NCI-H1417 treated with DMSO at 0.1 percent for 48 hours (cell line): Measurements from ENCODE around the gene BAZ1A.

Experiments
- DNase-seq: peaks from one replicate; lab custom pipeline; 2025; lab: John Stamatoyannopoulos, UW

BAZ1A gene, protein sequence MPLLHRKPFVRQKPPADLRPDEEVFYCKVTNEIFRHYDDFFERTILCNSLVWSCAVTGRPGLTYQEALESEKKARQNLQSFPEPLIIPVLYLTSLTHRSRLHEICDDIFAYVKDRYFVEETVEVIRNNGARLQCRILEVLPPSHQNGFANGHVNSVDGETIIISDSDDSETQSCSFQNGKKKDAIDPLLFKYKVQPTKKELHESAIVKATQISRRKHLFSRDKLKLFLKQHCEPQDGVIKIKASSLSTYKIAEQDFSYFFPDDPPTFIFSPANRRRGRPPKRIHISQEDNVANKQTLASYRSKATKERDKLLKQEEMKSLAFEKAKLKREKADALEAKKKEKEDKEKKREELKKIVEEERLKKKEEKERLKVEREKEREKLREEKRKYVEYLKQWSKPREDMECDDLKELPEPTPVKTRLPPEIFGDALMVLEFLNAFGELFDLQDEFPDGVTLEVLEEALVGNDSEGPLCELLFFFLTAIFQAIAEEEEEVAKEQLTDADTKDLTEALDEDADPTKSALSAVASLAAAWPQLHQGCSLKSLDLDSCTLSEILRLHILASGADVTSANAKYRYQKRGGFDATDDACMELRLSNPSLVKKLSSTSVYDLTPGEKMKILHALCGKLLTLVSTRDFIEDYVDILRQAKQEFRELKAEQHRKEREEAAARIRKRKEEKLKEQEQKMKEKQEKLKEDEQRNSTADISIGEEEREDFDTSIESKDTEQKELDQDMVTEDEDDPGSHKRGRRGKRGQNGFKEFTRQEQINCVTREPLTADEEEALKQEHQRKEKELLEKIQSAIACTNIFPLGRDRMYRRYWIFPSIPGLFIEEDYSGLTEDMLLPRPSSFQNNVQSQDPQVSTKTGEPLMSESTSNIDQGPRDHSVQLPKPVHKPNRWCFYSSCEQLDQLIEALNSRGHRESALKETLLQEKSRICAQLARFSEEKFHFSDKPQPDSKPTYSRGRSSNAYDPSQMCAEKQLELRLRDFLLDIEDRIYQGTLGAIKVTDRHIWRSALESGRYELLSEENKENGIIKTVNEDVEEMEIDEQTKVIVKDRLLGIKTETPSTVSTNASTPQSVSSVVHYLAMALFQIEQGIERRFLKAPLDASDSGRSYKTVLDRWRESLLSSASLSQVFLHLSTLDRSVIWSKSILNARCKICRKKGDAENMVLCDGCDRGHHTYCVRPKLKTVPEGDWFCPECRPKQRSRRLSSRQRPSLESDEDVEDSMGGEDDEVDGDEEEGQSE (N-terminal part only)

DNA sequence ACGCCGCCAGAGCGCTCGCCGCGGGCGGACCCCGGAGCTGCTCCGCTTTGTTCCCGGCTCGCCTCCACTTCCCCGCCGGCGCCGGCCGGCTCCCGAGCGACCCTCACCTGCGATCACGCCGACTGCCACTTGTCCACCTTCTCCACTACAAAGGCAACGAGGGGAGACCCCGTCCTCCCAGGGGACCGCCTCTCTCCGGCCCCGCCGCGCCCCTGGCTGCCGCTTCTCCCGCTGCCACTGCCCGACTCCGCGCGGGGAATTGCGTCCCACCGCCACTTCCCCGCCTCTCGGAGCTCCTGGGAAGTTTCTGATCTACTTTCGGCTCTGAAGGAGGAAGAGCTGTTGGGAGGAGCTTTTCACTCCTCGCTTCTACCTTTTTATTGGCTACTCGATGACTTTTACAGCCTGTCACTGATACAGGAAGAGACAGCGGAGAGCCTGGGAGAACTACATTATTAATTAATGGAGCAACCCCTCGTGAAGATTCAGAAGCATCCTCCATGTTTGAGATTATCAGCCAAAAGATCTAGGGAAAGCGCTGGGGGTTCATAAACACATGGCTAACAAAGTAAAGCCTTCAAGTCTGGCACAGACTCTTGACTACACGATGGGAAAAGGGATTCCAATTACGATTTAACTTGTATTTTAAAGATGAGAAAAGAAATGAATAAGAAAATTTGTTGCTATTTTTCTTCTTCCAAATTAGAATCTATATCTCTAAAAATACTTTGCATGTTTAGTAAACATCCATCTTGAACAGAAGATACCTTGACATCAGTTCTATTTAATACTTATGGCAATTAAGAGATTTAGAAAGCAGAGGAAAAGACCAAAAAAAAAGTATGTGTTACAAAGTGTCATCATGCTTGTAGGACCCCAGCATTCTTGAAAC is at the start of gene BAZ1A:
Gene BAZ1A, minus strand, starts transcription at position 330 of the 892 bp plus-strand sequence. CDS start 756 bp downstream, outside the sequence.
- DNase-seq = peak; percentile 81

DNA sequence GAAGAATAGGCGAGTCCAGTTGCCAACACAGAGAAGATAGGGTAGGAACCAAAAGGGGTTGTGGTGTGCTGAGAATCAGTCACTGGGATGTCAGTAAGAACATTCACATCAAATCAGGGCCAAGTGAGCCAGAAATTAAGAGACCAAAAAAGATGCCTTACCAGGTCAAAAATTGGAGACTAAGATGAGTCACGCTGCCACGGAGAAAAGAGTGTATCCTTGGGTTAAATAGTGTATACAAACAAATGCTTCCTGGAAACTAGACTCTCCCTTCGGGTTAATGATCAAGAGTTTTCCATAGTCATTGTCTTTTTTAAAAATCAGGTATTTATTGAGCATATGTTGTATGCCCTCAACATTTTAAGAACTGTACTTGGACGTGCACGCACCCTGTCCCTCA is 45.2 kb upstream of the BAZ1A start:
- no peak for DNase-seq

DNA sequence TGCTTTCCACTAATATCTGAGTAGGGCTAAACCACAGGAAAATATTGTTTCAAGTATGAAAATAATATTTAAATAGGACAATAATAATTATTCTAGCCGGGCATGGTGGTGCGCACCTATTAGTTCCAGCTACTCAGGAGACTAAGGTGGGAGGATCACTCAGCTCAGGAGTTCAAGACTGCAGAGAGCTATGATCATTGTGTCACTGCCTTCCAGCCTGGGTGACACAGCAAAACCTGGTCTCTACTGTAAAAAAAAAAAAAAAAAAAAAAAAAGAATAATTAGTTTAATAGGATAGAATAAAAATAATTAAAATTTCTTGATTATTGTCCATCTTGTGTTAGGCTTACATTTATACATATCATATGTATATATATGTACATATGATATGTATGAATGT is 38.5 kb upstream of the BAZ1A start:
- no peak for DNase-seq

DNA sequence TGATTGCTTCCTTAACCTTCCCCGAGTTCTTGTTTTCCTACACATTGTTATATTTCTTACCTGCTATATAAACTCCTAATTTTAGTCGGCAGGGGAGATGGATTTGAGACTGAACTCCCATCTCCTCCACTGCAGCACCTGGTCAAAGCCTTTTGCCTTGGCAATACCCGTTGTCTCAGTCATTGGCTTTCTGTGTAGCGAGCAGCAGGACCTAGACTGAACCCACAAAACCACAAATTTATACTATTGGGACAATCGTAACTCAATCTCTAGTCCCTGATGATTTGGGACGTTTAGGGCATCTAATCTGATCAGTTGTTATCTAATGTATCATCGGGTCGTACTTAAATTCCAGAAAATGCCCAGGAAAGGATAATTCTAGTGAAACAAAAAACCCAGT is 37.8 kb upstream of the BAZ1A start:
- no peak for DNase-seq

- no peak for DNase-seq
Measured at GRCh38 chr14:34912182-34912581, 37.0 kb upstream of the BAZ1A start.

DNA sequence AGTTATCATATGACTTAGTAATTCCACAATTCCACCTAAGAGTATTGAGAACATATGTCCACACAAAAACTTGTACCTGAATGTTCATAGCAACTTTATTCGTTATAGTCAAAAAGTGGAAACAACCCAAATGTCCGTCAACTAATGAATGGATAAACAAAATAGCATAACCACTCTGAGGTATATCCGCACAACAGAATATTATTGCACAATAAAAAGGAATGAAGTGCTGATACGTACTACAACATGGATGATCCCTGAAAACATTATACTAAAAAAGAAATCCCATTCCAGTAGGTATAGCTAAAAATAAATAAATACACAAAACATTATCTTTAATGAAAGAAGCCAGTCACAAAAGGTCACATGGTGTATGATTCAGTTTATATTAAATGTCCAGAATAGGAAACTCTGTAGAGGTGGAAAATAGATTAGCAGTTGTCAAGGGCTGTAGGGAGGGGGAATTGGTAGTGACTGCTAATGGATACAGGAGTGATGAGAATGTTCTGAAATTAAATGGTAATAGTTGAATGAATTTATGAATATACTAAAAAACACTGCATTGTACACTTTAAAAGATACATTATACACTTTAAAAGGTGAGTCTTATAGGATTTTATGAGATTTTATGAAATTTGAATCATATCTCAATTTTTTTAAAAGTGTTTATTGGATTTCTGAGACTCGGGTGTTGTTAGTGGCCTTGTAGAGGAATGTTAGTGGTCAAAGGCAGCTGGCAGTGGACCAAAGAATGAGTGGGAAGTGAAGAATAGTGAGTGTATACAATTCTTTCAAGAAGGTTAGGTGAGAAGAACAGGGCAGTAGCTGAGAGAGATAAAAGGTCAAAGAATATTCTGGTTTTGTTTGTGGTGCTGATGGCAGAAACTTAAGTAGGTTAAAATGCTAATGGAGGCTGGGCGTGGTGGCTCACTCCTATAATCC is 36.3 kb upstream of the BAZ1A start:
- no peak for DNase-seq

GRCh38 chr14:34906287-34906686 is 31.1 kb upstream of the BAZ1A start:
- no peak for DNase-seq

DNA sequence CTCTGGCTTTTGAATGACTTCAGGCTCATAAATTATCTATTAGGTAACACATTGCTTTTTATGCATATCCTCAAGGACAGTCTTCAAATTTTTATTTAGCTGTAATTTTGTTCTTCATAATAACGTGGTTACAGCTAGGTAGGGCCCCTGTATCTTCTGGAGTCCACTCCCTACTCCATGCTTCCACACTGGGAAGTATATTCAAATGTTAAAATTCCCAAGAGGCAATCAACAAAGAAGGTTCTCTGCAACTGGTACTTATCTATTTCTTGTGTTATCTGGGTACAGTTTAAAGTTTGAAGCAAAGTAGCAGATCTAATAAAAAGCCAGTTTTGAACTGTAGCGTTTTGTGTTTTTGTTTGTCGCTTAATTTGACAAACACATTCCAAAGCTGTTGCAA is 20.1 kb upstream of the BAZ1A start:
- no peak for DNase-seq

DNA sequence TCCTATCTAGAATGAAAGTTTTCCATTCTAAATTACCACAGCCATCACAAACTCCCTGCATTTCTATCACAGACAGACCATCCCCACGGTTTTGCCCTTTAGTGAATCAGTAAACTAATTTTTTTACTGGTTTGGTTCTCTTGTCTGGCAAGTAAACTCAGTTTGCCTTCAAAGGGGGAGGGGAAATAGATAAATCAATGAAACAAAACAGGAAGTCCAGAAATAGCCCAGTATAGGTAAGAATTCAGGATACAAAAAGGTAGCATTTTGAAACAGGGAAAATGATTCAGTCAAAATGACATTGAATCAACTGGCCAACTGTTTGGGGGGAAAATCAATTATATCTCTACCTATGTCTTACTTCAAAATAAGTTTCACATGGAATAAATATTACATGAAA is 15.8 kb upstream of the BAZ1A start:
- no peak for DNase-seq

- DNase-seq = no peak
Measured at GRCh38 chr14:34888186-34888585, 13.0 kb upstream of the BAZ1A start.

GRCh38 chr14:34883954-34884353 is 8.8 kb upstream of the BAZ1A start:
- no peak for DNase-seq

DNA sequence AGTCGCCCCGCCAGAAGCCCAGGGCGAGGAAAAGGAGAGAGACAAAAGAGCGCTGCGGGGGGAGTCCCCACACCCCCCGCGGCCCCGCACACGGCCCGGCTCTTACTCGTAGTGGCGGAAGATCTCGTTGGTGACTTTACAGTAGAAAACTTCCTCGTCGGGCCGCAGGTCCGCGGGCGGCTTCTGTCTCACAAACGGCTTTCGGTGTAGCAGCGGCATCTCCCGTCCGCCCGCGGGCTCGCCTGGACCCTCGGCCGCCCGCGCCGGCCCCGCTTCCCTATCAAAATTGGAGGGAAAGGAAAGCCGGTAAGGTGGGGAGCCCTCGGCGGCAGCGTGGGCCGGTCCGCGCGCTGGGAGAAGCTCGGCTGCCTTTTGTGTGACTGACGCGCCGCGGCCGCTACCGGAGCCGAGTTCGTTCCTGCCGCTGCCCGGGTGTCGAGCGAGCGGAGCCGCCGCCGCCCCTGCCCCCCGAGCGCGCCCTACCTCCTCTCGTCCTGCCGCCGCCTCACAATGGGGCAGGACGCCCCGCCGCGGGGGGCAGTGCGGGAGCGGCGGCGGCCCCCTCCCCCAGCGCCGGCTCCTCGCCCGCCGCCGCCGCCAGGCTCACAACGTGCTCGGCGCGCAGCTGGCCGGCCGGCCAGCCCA is 652 bp downstream of the BAZ1A start:
- peak; percentile 22 for DNase-seq

DNA sequence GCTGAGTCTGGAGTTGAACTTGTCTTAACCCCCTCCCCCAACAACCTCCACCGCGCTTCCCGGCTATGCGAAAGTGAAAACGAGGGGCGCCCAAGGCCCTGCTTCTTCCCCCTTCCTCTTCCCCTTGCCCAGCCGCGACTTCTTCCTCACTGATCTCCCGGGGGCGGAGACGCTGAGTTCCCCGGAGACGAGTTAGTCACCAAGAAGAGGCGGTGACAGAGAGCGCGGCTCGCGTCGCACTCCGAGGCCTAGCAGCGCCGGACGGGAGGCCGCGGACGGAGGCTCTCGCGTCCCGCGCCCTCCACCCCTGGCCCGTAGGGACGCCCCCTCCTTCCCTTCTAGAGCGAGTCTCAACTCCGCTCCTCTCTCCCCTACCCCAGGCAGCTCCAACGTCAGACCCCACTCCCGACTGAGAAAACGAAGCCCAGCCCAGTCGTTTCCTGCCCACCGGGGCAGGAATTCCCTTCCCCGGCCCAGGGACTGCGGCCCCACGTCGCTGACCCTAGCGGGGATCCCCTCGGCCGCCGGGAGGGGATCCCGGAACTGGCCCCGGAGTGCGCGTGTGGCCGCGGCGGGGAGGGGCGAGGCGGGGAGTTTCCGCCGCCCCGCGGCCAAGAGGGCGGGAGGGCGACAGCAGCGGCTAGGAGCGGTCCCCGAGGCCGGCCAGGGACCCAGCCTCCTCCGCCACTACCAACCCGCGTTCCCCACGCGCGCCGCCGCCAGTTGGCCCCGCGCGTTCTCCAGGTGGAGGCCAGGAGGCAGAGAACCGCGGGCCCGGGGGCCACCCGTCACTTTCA is 1.4 kb downstream of the BAZ1A start:
- peak; percentile 47 for DNase-seq

GRCh38 chr14:34872822-34873588 is 2.2 kb downstream of the BAZ1A start:
- DNase-seq = peak; percentile 47

DNA sequence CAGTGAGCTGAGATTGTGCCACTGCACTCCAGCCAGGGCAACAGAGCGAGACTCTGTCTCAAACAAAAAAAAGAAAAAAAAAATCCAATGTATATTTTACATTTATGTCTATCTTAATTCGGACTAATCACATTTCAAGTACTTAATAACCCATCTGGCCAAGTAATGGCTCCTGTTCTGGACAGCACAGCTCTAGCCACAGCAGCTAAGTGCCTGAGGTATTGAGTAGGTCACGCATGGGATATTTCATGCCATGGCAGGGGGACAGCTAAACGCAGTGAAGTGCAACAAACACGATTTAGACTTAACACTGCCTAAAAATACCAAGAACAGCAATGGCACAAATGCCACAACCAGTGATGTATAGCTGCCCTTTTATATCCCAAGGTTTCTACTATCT is 8.0 kb downstream of the BAZ1A start:
- no peak for DNase-seq

- no peak for DNase-seq
Measured at GRCh38 chr14:34865889-34866574, 9.1 kb downstream of the BAZ1A start.

GRCh38 chr14:34863844-34864243 is 11.3 kb downstream of the BAZ1A start:
- no peak for DNase-seq
